Breast epithelium (tissue), 4 donors: Measurements from ENCODE around the gene TDRD12. TPM values are rescaled to one million over a fixed set of nuclear protein-coding genes. Genes with fewer than 3 reads are reported as not detected.

Source experiments
- DNase-seq, 2 donors: peaks; one replicate each; pipeline ENCODE4 v3.0.0-alpha.2; 2019; ENCODE audit warnings: low spot score in 2 of 2
- H3K27ac ChIP-seq, 2 donors: fragments of 200-600 bp; sonication (generic) in 1 of 2; one replicate each; pipeline ENCODE4 v1.5.1; 2016 to 2019; ENCODE audit warnings: mild to moderate bottlenecking in 1 of 2
- H3K27me3 ChIP-seq, 2 donors: fragments of 200-600 bp; sonication (generic) in 1 of 2; one replicate each; pipeline versions ENCODE4 v1.5.1 to v1.6.0; 2017 to 2019; ENCODE audit warnings: control low read depth in 1 of 2, mild to moderate bottlenecking in 1 of 2
- H3K36me3 ChIP-seq: fragments of 200-600 bp; one replicate; pipeline ENCODE4 v1.5.1; 2019
- H3K4me1 ChIP-seq, 2 donors: fragments of 200-600 bp; sonication (generic); one replicate each; pipeline ENCODE4 v1.5.1; 2016 to 2019; ENCODE audit warnings: control low read depth in 1 of 2
- H3K4me3 ChIP-seq, 3 donors: fragments of 200-600 bp; sonication (generic); 1 replicate in 2 of 3; 2 replicates in 1 of 3; pipeline ENCODE4 v1.5.1; 2016 to 2019; ENCODE audit warnings: mild to moderate bottlenecking in 3 of 3, moderate library complexity in 2 of 3
- H3K9me3 ChIP-seq, 2 donors: fragments of 200-600 bp; sonication (generic) in 1 of 2; one replicate each; pipeline ENCODE4 v1.5.1; 2016 to 2019; ENCODE audit warnings: control low read depth in 1 of 2
- CTCF ChIP-seq, 3 donors: fragments of 450-650 bp; IDR thresholded peaks; one replicate each; pipeline ENCODE4 v1.5.1; 2016 to 2017; ENCODE audit warnings: antibody characterized with exemption in 3 of 3, mild to moderate bottlenecking in 3 of 3, moderate library complexity in 3 of 3
- POLR2A ChIP-seq: fragments of 450-650 bp; IDR thresholded peaks from one replicate; pipeline ENCODE4 v1.6.1; 2016; ENCODE audit warnings: antibody characterized with exemption, mild to moderate bottlenecking, moderate library complexity
- POLR2AphosphoS5 ChIP-seq, 3 donors: sonication (generic); formaldehyde crosslinking; IDR thresholded peaks; one replicate each; pipeline ENCODE4 v1.6.1; 2017; ENCODE audit warnings: antibody characterized with exemption in 3 of 3
- intact Hi-C: fragments of 100-400 bp; cut with DNase I; formaldehyde crosslinking; loops from one replicate; pipeline ENCODE4 v1.15.1; 2023; ENCODE audit warnings: low total_unique reads
- total RNA-seq, 3 donors: library from RNA; depleted of rRNA; stranded (reverse); fragments of >200 nt; gene quantifications; one replicate each; pipeline ENCODE4 v1.1.0, GENCODE V29; 2016

Gene TDRD12
- 1 to 10 TPM in 2 of 3 donors, not detected in 1; 2.0 to 2.3 TPM for total RNA-seq

GRCh38 chr19:32719611-32720059, at the start of gene TDRD12:
Gene TDRD12, plus strand, starts transcription at chr19:32719767. Its CDS starts 306 bp downstream, at chr19:32720073.
- no peaks in the 10 kb centered on the region for H3K27me3 ChIP-seq
- DNase-seq = no peak

GRCh38 chr19:32671883-32672593, 47.5 kb upstream of the TDRD12 start:
- intact Hi-C loops = no loop called here
- Histone ChIP-seq H3K4me3 (no peak overlapping the region), H3K36me3 (no peaks in the 10 kb centered on the region), H3K27me3 (peaks cover 3 to 12% of the 10 kb centered on the region in 2 donors), H3K4me1 (peaks cover 3 to 6% of the 10 kb centered on the region in 2 donors), H3K27ac (no peak overlapping the region), H3K9me3 (no peaks in the 10 kb centered on the region)
- TF ChIP-seq POLR2A (no peak), POLR2AphosphoS5 (IDR thresholded peaks at IDR 0.05) (no peak), CTCF (IDR thresholded peaks at IDR 0.05) (no peak)
- DNase-seq = no peak

More at GRCh38 chr19:32719611-32720059, at the start of gene TDRD12:
- Histone ChIP-seq H3K36me3 (no peaks in the 10 kb centered on the region), H3K4me3 (peak within 1 kb of the TSS in 1 of 3 donors; percentile 16), H3K4me1 (no peaks in the 10 kb centered on the region), H3K9me3 (peaks cover 0 to 5% of the 10 kb centered on the region in 2 donors), H3K27ac (no peak within 1 kb of the TSS)
- intact Hi-C loops = no loop called here
- TF ChIP-seq POLR2A (no peak), CTCF (IDR thresholded peaks at IDR 0.05) (no peak), POLR2AphosphoS5 (IDR thresholded peaks at IDR 0.05) (no peak)

- DNase-seq = no peak
- no peaks in the 10 kb centered on the region for H3K9me3 ChIP-seq
- TF ChIP-seq POLR2A = no peak
- no peak for TF ChIP-seq CTCF (IDR thresholded peaks at IDR 0.05)
- no peak for TF ChIP-seq POLR2AphosphoS5 (IDR thresholded peaks at IDR 0.05)
- no peak overlapping the region for H3K27ac ChIP-seq
- peaks cover 3 to 6% of the 10 kb centered on the region in 2 donors for H3K4me1 ChIP-seq
- peaks cover 3 to 12% of the 10 kb centered on the region in 2 donors for H3K27me3 ChIP-seq
- H3K36me3 ChIP-seq = no peaks in the 10 kb centered on the region
- intact Hi-C loops = no loop called here
- no peak overlapping the region for H3K4me3 ChIP-seq
Observed at GRCh38 chr19:32672841-32673240, 46.7 kb upstream of the TDRD12 start.

- DNase-seq = no peak
- intact Hi-C loops = no loop called here
- Histone ChIP-seq H3K4me1 (peaks cover 3 to 6% of the 10 kb centered on the region in 2 donors), H3K36me3 (no peaks in the 10 kb centered on the region), H3K9me3 (no peaks in the 10 kb centered on the region), H3K27me3 (peaks cover 3 to 12% of the 10 kb centered on the region in 2 donors), H3K27ac (no peak overlapping the region), H3K4me3 (peak overlapping the region in 1 of 3 donors; percentile 92)
- TF ChIP-seq POLR2AphosphoS5 (IDR thresholded peaks at IDR 0.05) (no peak), CTCF (IDR thresholded peaks at IDR 0.05) (no peak), POLR2A (no peak)
Observed at GRCh38 chr19:32673573-32673972, 46.0 kb upstream of the TDRD12 start.
